Prostate gland (tissue), 2 donors: ENCODE measurements around the gene ENOX2. TPM values are rescaled to one million over a fixed set of nuclear protein-coding genes. Genes with fewer than 3 reads are reported as not detected.

Experiments used
- DNase-seq: peaks from one replicate; pipeline ENCODE4 v3.0.0-alpha.2; 2019; ENCODE audit warnings: low spot score
- H3K27ac ChIP-seq, 2 donors: fragments of 200-600 bp; sonication (generic); 2 replicates each; pipeline ENCODE4 v1.5.1; 2017 to 2019
- H3K27me3 ChIP-seq: fragments of 200-600 bp; sonication (generic); replicated peaks from 2 replicates; pipeline ENCODE4 v1.5.1; 2019; ENCODE audit not compliant: insufficient read depth
- H3K36me3 ChIP-seq, 2 donors: fragments of 200-600 bp; sonication (generic); 1 replicate in 1 of 2; 2 replicates in 1 of 2; pipeline versions ENCODE4 v1.5.1 to v1.8.1; 2017 to 2019
- H3K4me1 ChIP-seq: fragments of 200-600 bp; sonication (generic); replicated peaks from 2 replicates; pipeline ENCODE4 v1.5.1; 2019
- H3K4me3 ChIP-seq, 2 donors: fragments of 200-600 bp; sonication (generic); 2 replicates each; pipeline ENCODE4 v1.5.1; 2017 to 2019
- H3K9me3 ChIP-seq: fragments of 200-600 bp; sonication (generic); 2 replicates; pipeline ENCODE4 v1.5.1; 2017
- POLR2A ChIP-seq: fragments of 450-650 bp; IDR thresholded peaks from one replicate; pipeline ENCODE4 v1.6.1; 2016; ENCODE audit warnings: antibody characterized with exemption, mild to moderate bottlenecking
- POLR2AphosphoS5 ChIP-seq: sonication (generic); formaldehyde crosslinking; IDR thresholded peaks from one replicate; pipeline ENCODE4 v1.6.1; 2017; ENCODE audit warnings: antibody characterized with exemption
- WGBS: methylation state at CpG from one replicate; pipeline ENCODE4 v1.1.5; 2018; 5-methylcytosine and 5-hydroxymethylcytosine counted together
- intact Hi-C: fragments of 100-400 bp; cut with DNase I; formaldehyde crosslinking; loops from one replicate; pipeline ENCODE4 v1.14.2; 2022
- total RNA-seq, 2 donors: library from RNA; depleted of rRNA; stranded (reverse); fragments of >200 nt; gene quantifications; one replicate each; pipeline ENCODE4 v1.1.0, GENCODE V29; 2016
- TF ChIP-seq, protein P1 (sequence below), 4 experiments: fragments of 200-600 bp in 2 of 4; fragments of 450-650 bp in 2 of 4; sonication (generic) in 2 of 4; IDR thresholded peaks; 1 replicate in 3 of 4; 2 replicates in 1 of 4; pipeline ENCODE4 v1.5.1; 2016 to 2019; ENCODE audit warnings: antibody characterized with exemption in 4 of 4, mild to moderate bottlenecking in 2 of 4, moderate library complexity in 2 of 4

Gene ENOX2
- total RNA-seq, 2 donors from 2014 or later, result 21.6 to 27.5 TPM

GRCh38 chrX:130884627-130885026 lies 18.4 kb downstream of the ENOX2 start:
- H3K4me1 ChIP-seq, result no peaks in the 10 kb centered on the region
- no peak for DNase-seq
- no peak overlapping the region for H3K4me3 ChIP-seq
- intact Hi-C loops, result no loop called here
- H3K27me3 ChIP-seq, result no peaks in the 10 kb centered on the region
- TF ChIP-seq POLR2A, result no peak
- TF ChIP-seq, protein P1, sequence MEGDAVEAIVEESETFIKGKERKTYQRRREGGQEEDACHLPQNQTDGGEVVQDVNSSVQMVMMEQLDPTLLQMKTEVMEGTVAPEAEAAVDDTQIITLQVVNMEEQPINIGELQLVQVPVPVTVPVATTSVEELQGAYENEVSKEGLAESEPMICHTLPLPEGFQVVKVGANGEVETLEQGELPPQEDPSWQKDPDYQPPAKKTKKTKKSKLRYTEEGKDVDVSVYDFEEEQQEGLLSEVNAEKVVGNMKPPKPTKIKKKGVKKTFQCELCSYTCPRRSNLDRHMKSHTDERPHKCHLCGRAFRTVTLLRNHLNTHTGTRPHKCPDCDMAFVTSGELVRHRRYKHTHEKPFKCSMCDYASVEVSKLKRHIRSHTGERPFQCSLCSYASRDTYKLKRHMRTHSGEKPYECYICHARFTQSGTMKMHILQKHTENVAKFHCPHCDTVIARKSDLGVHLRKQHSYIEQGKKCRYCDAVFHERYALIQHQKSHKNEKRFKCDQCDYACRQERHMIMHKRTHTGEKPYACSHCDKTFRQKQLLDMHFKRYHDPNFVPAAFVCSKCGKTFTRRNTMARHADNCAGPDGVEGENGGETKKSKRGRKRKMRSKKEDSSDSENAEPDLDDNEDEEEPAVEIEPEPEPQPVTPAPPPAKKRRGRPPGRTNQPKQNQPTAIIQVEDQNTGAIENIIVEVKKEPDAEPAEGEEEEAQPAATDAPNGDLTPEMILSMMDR (IDR thresholded peaks at IDR 0.05), result no peak
- TF ChIP-seq POLR2AphosphoS5, result no peak
- H3K36me3 ChIP-seq, result no peaks in the 10 kb centered on the region
- H3K9me3 ChIP-seq, result no peaks in the 10 kb centered on the region
- H3K27ac ChIP-seq, result no peak overlapping the region

DNA sequence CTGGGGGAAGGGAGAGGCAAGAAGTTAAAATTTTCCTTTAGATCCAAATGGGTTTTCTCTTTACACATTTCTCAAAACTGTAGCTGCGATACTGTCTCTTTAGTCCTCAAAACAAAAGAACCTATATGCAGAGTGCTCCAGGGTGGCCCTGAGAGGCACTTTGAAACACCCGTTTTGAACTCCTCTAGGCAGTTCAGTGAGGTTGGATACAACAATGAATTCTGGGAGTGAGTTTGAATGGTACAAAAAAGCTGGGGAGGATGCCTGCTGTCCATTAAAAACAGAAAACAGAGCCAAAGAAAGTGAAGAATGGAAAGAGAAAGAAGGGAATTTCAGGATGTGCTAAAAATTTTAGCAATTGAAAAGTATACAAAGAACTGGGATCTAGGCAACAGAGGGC lies 23.1 kb downstream of the ENOX2 start:
- DNase-seq, result no peak
- no peaks in the 10 kb centered on the region for H3K36me3 ChIP-seq
- 82% methylated on average over 2 of the region's 2 CpGs for WGBS
- intact Hi-C loops, result no loop called here
- TF ChIP-seq POLR2AphosphoS5 (no peak), POLR2A (no peak)
- TF ChIP-seq, protein P1 (IDR thresholded peaks at IDR 0.05), result no peak
- no peak overlapping the region for H3K27ac ChIP-seq
- no peaks in the 10 kb centered on the region for H3K4me1 ChIP-seq
- H3K4me3 ChIP-seq, result no peak overlapping the region
- H3K27me3 ChIP-seq, result no peaks in the 10 kb centered on the region
- H3K9me3 ChIP-seq, result no peaks in the 10 kb centered on the region

- WGBS, result 41% methylated on average over 7 of the region's 7 CpGs
- H3K9me3 ChIP-seq, result no peaks in the 10 kb centered on the region
- H3K36me3 ChIP-seq, result no peaks in the 10 kb centered on the region
- no peaks in the 10 kb centered on the region for H3K4me1 ChIP-seq
- TF ChIP-seq, protein P1 (IDR thresholded peaks at IDR 0.05), result no peak
- TF ChIP-seq POLR2AphosphoS5, result no peak
- no peak for TF ChIP-seq POLR2A
- no peaks in the 10 kb centered on the region for H3K27me3 ChIP-seq
- intact Hi-C loops, result no loop called here
- no peak overlapping the region for H3K4me3 ChIP-seq
- DNase-seq, result peak; percentile 11
- no peak overlapping the region for H3K27ac ChIP-seq
These were observed 24.4 kb downstream of the ENOX2 start for GRCh38 chrX:130878350-130879341.

- no peak overlapping the region for H3K27ac ChIP-seq
- H3K27me3 ChIP-seq, result no peaks in the 10 kb centered on the region
- no peaks in the 10 kb centered on the region for H3K36me3 ChIP-seq
- 6% methylated on average over 1 of the region's 1 CpG for WGBS
- no peaks in the 10 kb centered on the region for H3K4me1 ChIP-seq
- no peak overlapping the region for H3K4me3 ChIP-seq
- DNase-seq, result no peak
- intact Hi-C loops, result no loop called here
- H3K9me3 ChIP-seq, result no peaks in the 10 kb centered on the region
- TF ChIP-seq POLR2A, result no peak
- no peak for TF ChIP-seq POLR2AphosphoS5
- TF ChIP-seq, protein P1 (IDR thresholded peaks at IDR 0.05), result no peak
These were observed 25.1 kb downstream of the ENOX2 start for GRCh38 chrX:130877892-130878341.

GRCh38 chrX:130876226-130876625 lies 26.8 kb downstream of the ENOX2 start:
- no peak overlapping the region for H3K27ac ChIP-seq
- no peaks in the 10 kb centered on the region for H3K27me3 ChIP-seq
- no peaks in the 10 kb centered on the region for H3K9me3 ChIP-seq
- no peak for DNase-seq
- no peaks in the 10 kb centered on the region for H3K36me3 ChIP-seq
- intact Hi-C loops, result no loop called here
- H3K4me3 ChIP-seq, result no peak overlapping the region
- no peak for TF ChIP-seq POLR2A
- TF ChIP-seq POLR2AphosphoS5, result no peak
- TF ChIP-seq, protein P1 (IDR thresholded peaks at IDR 0.05), result no peak
- H3K4me1 ChIP-seq, result no peaks in the 10 kb centered on the region
